GM19043 (cell line): Measurements from ENCODE around the gene HIP1.
"Not testable (repeated sequence)": the region's sequence is repeated elsewhere in the genome, so short reads cannot be mapped to it uniquely, and the experiment has no call there.

Experiments used
- ATAC-seq: cut with Tn5 transposase; IDR thresholded peaks from one replicate; pipeline ENCODE4 v1.9.1; 2021; ENCODE audit warnings: low read depth; ENCODE audit not compliant: unreplicated experiment

The HIP1 gene

GRCh38 chr7:75584354-75584753, 154.4 kb downstream of the HIP1 start:
- ATAC-seq, result no peak

GRCh38 chr7:75583255-75583654, 155.5 kb downstream of the HIP1 start:
- ATAC-seq, result no peak

GRCh38 chr7:75579899-75580298, 158.8 kb downstream of the HIP1 start:
- no peak for ATAC-seq

- no peak for ATAC-seq
These were observed 160.7 kb downstream of the HIP1 start for GRCh38 chr7:75578081-75578480.

- ATAC-seq, result no peak
These were observed 163.1 kb downstream of the HIP1 start for GRCh38 chr7:75575488-75576121.

- no peak for ATAC-seq
These were observed 165.2 kb downstream of the HIP1 start for GRCh38 chr7:75573477-75574019.

- no peak for ATAC-seq
These were observed 165.9 kb downstream of the HIP1 start for GRCh38 chr7:75572814-75573213.

- ATAC-seq, result no peak
These were observed 166.3 kb downstream of the HIP1 start for GRCh38 chr7:75572396-75572795.

- ATAC-seq, result no peak
These were observed 167.5 kb downstream of the HIP1 start for GRCh38 chr7:75571209-75571608.

- ATAC-seq, result not testable (repeated sequence)
These were observed 169.0 kb downstream of the HIP1 start for GRCh38 chr7:75569629-75570282.

- ATAC-seq, result no peak
These were observed 170.7 kb downstream of the HIP1 start for GRCh38 chr7:75567948-75568595.

- no peak for ATAC-seq
These were observed 173.5 kb downstream of the HIP1 start for GRCh38 chr7:75565132-75565837.

- no peak for ATAC-seq
These were observed 175.6 kb downstream of the HIP1 start for GRCh38 chr7:75563171-75563570.

GRCh38 chr7:75559976-75560365, 178.8 kb downstream of the HIP1 start:
- ATAC-seq, result no peak

GRCh38 chr7:75559355-75559975, 179.3 kb downstream of the HIP1 start:
- no peak for ATAC-seq

- not testable (repeated sequence) for ATAC-seq
These were observed 181.9 kb downstream of the HIP1 start for GRCh38 chr7:75556835-75557234.

- ATAC-seq, result no peak
These were observed 183.0 kb downstream of the HIP1 start for GRCh38 chr7:75555736-75556135.

GRCh38 chr7:75546237-75547015, 192.3 kb downstream of the HIP1 start:
- ATAC-seq, result no peak

GRCh38 chr7:75537731-75538130, 201.0 kb downstream of the HIP1 start:
- ATAC-seq, result no peak
